Measurements from ENCODE around the gene RYR2.

DNA sequence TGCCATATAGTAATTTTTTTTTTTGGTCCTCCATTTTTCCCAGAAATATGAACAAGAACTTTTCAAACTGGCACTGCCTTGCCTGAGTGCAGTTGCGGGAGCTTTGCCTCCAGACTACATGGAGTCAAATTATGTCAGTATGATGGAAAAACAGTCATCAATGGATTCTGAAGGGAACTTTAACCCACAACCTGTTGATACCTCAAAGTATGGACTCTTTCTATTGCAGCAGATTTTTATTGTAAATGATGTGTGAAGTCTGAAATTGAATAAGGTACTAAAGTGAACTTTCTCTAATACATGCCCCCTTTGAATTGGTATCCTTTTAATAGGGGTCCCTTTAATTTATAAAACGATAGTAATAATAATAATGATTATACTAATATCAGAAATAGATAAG lies 613.8 kb downstream of the RYR2 start:
- TF ChIP-seq, protein P1, sequence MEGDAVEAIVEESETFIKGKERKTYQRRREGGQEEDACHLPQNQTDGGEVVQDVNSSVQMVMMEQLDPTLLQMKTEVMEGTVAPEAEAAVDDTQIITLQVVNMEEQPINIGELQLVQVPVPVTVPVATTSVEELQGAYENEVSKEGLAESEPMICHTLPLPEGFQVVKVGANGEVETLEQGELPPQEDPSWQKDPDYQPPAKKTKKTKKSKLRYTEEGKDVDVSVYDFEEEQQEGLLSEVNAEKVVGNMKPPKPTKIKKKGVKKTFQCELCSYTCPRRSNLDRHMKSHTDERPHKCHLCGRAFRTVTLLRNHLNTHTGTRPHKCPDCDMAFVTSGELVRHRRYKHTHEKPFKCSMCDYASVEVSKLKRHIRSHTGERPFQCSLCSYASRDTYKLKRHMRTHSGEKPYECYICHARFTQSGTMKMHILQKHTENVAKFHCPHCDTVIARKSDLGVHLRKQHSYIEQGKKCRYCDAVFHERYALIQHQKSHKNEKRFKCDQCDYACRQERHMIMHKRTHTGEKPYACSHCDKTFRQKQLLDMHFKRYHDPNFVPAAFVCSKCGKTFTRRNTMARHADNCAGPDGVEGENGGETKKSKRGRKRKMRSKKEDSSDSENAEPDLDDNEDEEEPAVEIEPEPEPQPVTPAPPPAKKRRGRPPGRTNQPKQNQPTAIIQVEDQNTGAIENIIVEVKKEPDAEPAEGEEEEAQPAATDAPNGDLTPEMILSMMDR (conservative IDR thresholded peaks at IDR 0.05): no peak
- no peak for TF ChIP-seq ZFX (IDR thresholded peaks at IDR 0.05)
